GM08714 (cell line): ENCODE measurements around the gene MED6.

Experiments
- H3K4me3 ChIP-seq: fragments of 200-500 bp; sonication (Bioruptor generic); 2 replicates; pipeline ENCODE4 v1.5.1; 2014; ENCODE audit warnings: mild to moderate bottlenecking, low read length, inconsistent platforms
- ZNF274 ChIP-seq: IDR thresholded peaks from 2 replicates; pipeline ENCODE4 v1.6.1; 2012; ENCODE audit warnings: mild to moderate bottlenecking, low read depth, low read length

The MED6 gene

GRCh38 chr14:70563869-70564268 lies 36.6 kb downstream of the MED6 start:
- H3K4me3 ChIP-seq: no peak overlapping the region
- TF ChIP-seq ZNF274: no peak

GRCh38 chr14:70563417-70563816 lies 37.0 kb downstream of the MED6 start:
- TF ChIP-seq ZNF274: no peak
- H3K4me3 ChIP-seq: no peak overlapping the region

DNA sequence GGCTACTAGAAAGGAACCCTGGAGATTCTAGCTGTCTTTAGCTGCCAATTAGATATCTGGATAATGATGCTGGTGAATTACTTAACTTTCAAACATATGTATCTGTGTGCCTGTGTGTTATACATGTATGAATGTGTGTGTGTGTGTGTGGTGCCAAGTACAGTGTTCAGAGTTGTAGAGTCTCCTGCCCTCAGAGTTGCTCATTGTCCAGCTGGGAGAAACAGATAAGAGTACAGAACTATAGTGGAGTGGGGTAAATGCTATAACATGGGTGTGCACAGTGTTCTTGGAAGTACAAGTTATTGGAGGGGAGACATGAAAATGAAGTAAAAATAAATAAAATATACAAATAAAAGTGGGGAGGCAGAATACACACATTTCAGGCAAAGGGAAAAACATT lies 42.1 kb downstream of the MED6 start:
- TF ChIP-seq ZNF274: no peak
- no peak overlapping the region for H3K4me3 ChIP-seq

GRCh38 chr14:70555890-70556289 lies 44.6 kb downstream of the MED6 start:
- no peak for TF ChIP-seq ZNF274
- H3K4me3 ChIP-seq: no peak overlapping the region

DNA sequence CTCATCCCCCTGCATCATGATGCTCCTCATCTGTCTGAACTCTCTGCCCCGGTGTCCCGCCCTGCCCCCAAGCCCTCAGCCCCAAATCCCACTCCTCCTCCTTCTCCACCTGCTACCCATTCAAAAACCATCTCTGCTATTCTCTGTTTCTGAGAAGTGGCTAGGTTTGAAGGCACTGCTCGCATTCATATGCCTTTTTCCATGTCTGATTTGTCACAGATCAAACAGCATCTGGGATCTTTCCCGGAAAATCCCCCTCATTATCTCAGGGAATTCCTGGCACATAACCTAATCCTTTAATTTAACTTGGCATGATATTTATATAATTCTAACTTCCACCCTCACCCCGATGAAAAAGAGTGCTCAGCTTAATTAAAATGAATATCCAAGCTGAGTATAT lies 62.4 kb downstream of the MED6 start:
- TF ChIP-seq ZNF274: no peak

GRCh38 chr14:70536830-70537229 lies 63.6 kb downstream of the MED6 start:
- no peak overlapping the region for H3K4me3 ChIP-seq
- TF ChIP-seq ZNF274: no peak

More for the DNA sequence above, 62.4 kb downstream of the MED6 start:
- H3K4me3 ChIP-seq: no peak overlapping the region

DNA sequence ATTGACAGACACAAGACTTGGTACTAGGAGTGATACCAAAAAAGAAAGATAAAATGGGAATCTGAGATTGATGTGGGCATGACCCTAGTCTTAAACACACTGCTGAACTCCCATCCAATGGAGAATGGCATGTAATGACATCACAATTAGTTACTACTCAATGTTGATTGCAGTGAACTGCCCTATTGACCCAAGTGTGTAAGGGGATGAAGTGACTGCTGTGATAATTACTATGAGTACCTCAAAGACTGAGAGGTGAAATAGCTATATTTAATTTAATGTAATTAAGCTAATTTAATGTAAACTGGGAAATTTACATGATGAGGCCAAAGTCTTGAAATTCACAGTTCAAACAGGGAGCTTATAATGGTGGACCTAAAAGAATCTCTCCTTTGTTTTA lies 65.6 kb downstream of the MED6 start, which contains the start of gene ADAM20:
Gene ADAM20 (minus strand): TSS at position 101 of the 400 bp plus-strand sequence. CDS start 10,247 bp downstream, outside the sequence.
- no peak within 1 kb of the TSS for H3K4me3 ChIP-seq
- no peak for TF ChIP-seq ZNF274
